Skeletal muscle cell (primary cell): Measurements from ENCODE around the gene GLRX.
"Not testable (repeated sequence)": the region's sequence is repeated elsewhere in the genome, so short reads cannot be mapped to it uniquely, and the experiment has no call there.

Experiments used
- DNase-seq: peaks from one replicate; pipeline ENCODE4 v3.0.0-alpha.2; 2010; ENCODE audit warnings: low read depth
- H3K4me3 ChIP-seq: 2 replicates; pipeline ENCODE4 v1.5.1; 2011; ENCODE audit warnings: low read depth, mild to moderate bottlenecking, control low read depth, low read length, moderate library complexity

The GLRX gene

DNA sequence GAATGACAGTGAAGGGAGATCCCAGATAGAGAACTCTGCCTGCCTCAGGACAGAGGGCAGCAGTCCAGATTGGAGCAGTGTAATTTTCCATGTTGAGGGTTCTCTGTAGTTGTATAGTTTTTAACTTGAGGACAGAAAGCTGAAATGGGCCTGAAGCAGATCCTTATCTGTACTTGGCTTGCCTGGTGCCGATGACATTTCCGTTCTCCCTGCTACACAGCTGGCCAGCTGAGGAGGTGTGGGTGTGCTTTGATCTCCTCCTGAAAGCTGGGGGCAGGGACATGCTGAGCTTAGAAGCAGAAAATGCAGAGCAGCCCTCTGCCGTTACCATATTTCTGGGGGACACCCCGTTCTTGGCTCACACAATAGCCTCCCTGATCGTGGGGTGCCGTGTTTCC, 10.5 kb downstream of the GLRX start:
- no peak for DNase-seq
- no peak overlapping the region for H3K4me3 ChIP-seq

DNA sequence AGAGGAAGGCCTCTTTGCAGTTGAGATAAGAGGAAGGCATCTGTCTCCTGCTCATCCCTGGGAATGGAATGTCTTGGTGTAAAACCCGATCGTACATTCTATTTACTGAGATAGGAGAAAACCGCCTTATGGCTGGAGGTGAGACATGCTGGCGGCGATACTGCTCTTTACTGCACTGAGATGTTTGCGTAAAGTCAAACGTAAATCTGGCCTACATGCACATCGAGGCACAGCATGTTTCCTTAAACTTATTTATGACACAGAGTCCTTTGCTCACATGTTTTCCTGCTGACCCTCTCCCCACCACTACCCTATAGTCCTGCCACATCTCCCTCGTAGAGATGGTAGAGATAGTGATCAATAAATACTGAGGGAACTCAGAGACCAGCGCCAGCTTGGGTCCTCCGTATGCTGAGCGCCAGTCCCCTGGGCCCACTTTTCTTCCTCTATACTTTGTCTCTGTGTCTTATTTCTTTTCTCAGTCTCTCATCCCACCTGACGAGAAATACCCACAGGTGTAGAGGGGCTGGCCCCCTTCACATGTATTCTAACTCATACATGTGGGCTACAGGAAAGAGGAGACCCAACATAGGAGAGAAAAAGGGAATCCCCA, 11.0 kb downstream of the GLRX start:
- not testable (repeated sequence) for DNase-seq, H3K4me3 ChIP-seq

DNA sequence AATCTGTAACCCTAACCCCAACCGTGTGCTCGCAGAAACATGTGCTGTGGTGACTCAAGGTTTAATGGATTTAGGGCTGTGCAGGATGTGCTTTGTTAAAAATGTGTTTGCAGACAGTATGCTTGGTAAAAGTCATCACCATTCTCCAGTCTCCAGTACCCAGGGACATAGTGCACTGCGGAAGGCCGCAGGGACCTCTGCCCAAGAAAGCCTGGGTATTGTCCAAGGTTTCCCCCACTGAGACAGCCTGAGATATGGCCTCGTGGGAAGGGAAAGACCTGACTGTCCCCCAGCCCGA, 11.5 kb downstream of the GLRX start:
- H3K4me3 ChIP-seq, DNase-seq: not testable (repeated sequence)

DNA sequence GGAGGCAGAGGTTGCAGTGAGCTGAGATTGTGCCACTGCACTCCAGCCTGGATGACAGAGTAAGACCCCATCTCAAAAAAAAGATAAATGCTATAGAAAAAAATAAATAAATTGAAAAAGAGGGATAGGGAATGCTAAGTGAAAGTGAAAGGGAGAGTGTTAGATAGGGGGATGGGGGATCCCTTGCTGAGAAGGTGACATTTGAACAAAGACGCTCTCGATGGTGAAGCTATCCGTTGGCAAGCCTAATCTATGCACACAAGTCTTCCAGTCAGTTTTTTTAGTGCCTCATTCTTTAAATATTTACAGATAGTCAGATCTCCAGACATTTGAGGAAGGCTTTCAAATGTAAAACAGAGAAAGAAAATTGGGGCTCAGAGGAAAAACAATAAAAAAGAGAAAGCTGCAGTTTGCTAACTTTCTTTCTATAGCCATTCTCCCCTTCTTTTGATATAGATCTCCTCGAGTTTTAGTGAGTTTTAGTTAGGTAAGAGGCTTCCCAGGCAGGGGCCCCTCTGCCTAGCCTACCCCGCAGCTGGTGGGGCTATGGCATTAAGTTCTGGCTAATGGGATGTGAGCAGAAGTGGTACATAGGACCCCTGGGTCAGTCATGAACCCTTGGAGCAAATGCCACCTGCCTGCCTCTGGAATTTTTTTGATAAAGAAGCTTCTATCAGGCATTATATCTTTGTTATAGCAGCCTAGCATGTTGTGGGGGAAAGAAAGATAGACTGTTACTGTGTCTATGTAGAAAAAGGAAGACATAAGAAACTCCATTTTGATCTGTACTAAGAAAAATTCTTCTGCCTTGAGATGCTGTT, 12.0 kb downstream of the GLRX start:
- DNase-seq = no peak
- no peak overlapping the region for H3K4me3 ChIP-seq

DNA sequence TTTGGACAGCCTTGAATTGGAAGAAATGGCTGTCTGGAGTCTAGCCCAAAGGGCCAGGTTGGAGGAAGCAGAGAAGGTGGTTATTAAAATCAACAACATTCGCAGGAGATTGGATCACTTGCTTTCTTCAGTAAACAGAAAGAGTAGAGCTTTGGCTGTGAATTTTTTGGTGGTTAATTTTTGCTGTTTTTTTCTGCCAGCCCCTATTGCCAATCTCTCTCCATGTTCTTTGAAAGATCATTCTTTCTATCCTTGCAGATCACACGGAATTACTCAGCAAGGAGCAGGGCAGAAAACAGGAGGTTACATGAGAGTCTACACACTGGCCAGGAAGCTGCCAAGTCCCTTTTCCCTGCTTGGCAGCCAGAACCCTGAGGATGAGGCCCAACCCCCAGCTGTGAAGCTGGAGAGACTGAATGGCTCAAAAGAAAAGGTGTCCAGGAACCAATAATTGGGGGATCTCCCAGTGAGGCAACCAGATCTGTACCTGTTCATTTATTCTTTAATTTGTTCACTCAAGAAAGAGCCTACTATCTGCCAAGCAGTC, 13.0 kb downstream of the GLRX start:
- no peak overlapping the region for H3K4me3 ChIP-seq
- DNase-seq = peak; percentile 61

DNA sequence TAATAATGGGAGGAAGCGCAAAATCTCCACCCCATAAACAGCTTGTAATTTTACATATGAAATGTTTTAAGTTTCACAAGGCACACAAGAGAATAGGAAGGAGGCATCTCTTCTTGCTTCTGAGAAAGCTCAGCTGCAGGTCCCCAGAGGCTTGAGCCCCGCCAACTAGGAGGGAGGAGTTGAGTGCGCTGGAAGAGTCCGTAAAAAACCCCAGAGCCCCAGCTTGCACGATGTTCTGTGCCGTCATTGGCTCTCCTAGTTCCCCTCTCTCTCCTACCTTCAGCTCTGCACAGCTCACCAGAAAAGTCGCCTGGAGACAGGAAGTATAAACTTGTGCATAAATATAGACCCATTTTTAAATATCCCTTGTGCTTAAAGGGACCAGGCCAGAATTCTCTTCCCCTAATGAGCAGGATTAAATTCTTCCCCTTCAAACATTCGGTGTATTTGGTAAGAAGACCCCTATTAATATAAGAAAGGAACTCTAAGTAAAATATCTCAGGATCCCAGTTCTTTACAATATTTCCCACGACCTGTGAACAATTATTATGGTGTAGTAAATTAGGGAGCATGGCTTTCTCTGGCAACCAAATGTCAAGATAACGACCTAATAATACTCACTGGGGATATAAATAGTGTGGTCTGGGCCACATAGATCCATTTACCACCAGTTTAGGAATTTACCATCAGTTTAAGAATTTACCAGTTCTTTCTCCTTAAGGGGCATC, 13.7 kb downstream of the GLRX start:
- DNase-seq = peak; percentile 91
- H3K4me3 ChIP-seq = no peak overlapping the region

DNA sequence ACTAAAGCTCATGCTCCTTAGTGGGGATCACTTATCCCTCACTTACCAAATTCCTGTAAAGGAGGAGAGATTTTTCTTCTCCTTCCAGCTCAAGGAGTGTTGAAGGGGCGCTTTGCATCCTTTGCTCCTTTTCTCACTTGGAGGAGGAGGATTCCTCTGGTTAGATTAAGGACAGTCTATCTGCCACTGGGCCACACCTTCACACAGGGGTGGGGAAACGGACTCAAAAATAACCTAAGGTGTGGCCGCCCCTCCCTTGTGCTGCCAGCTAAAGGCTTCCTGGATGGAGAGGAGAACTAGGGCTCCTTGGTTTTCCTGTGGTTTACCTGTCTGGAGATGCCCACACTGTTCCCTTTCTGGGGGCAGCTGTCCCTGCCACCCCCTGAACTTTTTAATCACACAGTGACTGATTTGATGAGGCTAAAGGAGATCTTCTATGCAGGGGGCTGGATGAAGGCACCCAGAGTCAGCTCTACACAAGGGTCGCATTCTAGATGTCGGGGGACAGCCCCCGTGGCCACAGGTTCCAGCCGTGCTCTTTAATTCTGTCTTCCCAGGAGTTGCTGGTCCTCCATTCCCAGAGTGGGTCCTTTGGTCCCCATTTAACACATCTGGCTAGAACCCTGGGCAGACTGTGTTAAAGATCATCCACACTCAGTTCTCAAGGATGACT, 14.4 kb downstream of the GLRX start:
- H3K4me3 ChIP-seq = no peak overlapping the region
- DNase-seq = no peak

DNA sequence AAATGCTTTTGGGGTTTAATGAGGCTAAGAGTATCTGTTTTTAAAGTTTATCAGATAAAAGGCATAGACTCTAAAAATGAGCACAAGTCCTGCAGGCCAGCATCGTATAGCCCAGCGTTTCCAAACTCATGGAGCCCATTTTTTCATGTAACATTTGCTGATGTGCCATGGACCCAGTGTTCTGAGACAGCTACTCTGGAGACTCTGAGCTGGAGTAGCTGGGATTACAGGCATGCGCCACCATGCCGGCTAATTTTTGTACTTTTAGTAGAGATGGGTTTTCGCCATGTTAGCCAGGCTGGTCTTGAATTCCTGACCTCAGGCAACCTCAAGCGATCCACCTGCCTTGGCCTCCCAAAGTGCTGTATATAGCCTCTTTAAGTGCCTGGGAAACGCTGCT, 15.8 kb downstream of the GLRX start:
- no peak overlapping the region for H3K4me3 ChIP-seq
- DNase-seq = no peak

DNA sequence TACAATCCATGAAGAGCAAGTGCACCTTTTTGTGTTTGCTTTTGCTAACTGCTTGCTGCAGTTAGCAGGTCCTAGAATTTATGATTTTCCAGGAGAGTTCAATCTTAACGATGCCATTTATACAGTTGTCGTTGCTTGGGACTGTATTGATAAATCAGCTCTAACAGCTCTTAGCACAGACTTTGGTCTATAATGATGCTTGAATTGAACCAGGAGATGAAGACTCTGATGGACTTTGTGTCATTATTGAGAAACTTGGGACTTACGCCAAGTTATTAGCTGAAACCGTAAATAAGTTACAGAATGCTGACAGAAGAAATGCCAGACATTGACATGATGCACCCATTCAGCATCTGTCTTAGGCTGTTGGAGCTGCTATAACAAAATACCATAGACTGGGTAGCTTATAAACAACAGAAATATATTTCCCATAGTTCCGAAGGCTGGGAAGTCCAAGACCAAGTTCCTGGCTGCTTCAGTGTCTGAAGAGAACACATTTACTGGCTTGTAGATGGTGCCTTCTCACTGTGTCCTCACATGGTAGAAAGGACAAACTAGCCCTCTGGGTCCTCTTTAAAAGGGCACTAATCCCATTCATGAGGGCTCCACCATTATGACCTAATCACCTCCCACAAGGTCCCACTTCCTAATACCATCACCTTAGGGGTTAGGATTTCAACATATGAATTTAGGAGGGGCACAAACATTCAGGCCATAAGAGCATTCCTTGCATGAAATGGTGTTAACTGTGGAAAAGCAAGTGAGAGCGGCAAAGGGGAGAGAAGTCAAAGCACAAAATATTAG, 17.6 kb downstream of the GLRX start:
- DNase-seq = no peak
- H3K4me3 ChIP-seq = no peak overlapping the region

DNA sequence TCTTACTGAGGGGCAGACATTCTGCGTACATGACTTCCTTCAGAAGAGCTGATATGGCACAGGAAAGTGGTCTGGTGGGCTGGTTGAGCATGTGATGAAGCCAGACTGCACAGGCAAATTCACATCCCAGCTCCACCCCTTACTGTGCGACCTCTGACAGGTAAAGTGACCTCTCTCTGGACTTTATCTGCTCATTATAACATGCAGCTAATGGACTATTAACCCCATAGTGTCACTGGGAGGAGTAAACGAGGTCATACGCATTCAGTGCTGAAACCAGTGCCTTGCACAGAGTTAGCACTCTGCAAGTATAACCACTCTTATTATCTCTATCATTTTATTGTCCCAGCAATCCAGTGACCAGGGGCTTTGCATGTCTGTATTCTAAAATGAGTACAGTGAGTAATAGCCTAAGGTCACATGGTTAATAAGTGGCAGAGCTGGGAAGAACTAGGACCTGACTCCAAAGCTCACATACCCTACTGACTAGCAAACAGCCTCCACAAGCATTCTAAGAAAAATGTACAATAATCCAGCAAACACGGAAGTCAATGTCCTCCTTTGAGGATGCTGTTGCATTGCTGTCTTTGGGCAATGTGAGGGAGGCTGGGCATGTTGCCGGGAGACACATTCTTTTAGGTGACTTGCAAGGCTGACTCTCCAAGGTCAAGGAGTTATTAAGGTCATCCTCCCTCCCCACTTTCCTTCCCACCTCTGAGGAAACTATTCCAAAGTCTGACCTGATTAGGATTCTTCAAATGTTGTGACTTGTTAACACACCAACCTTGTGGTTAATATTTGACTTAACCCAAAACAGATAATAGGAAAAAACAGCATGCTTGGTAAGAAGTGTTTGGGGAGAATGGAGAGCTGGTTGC, 19.0 kb downstream of the GLRX start:
- no peak for DNase-seq
- no peak overlapping the region for H3K4me3 ChIP-seq

DNA sequence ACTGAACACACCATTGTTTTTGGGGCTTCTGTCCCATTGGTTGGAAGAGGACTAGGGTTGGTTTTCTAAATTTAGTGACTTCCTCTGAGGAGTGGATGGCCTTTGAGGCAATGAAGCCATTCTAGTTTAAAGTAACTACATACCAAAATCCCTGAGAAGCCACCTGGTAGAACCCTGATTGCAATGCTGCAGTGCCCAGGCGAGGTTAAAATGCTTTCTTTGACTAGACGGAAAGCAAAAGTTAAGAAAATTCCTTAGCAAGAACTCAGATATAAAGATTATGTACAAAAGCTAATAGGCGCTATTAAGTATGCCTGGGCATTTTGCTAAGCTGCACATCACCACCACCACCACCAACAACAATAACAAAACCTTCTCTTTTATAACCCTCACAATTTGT, 20.6 kb downstream of the GLRX start:
- H3K4me3 ChIP-seq = no peak overlapping the region
- no peak for DNase-seq

DNA sequence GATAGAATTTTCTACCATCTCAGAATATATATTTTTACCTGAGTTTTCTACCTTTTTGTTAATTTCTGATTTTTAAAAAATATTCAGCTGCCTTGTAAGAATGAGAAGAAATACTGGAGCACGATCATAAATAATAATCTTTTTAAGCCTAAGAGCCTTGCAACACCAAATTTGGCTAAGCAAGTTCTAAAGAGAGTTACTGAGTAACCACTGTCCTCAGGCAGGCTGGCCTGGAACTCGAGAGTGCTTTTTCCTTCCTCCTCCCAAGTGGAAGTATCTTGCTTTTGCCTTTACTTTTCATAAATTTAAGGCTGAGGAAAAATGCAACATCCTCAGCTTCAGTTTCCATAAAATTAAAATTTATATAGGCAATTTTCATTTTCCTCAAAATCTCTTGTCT, 21.0 kb downstream of the GLRX start:
- H3K4me3 ChIP-seq = no peak overlapping the region
- DNase-seq = no peak

DNA sequence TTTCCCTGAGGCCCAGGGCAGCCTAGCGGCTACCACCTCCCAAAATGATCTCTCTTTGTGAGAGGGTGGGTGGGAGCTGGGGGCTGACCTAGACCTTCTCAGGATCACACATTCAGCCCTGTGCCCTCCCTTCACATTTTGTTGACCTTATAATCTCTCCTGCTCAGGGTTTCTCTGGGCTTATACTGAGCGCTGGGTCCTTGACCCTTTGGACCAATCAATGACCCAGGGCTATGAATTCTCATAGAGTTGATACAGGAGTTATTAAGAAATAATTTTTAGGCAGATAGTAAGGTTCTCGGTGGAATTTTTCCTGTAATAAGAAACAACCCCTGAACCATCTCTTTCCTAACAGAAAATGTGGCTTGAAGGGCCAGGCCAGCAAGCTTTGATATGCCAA, 22.0 kb downstream of the GLRX start:
- DNase-seq = no peak
- H3K4me3 ChIP-seq = no peak overlapping the region

DNA sequence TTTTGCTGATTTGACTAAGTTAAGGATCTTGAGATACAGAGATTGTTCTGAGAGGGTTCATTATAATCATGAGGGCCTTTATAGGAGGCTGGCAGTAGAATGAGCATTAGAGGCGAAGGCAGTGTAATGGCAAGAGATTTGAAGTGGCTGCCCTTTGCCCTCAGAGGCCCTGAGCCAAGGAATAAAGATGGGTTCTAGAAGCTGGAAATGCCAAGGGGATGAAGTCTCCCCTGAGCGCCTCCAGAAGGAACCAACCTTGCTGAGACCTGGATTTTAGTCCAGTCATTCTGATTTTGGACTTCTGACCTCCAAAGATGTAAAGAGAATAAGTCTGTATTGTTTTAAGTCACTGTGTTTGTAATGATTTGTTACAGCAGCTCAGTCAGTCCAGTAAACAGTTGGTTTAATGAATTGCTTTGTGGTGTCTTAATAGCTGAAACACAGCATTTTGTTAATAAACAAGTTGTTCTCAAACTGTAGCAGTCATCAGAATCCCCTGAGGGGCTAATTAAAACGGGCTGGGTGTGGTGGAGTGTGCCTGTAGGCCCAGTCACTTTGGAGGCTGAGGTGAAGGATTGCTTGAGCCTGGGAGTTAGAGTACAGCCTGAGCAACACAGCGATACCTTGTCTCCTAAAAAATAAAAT, 23.2 kb downstream of the GLRX start:
- H3K4me3 ChIP-seq = no peak overlapping the region
- no peak for DNase-seq

DNA sequence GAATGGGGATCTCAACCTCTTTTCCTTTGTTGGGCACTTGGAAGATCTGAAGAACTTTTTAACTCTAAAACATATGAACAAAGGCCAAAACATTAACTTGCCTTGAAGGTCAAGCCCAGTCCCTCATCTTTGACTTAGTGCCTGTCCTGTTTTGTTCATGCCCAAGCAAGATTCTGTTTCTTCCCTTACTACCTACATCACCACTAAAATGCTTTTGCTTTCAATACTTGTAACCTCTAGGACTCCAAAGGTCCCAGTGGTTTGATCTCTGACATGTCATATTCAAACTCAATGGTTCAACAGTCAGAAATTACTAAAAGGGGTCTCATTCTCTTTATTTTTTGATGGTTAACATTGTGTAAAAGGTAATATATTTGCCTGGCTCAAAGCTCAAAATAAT, 24.0 kb downstream of the GLRX start:
- no peak overlapping the region for H3K4me3 ChIP-seq
- no peak for DNase-seq

DNA sequence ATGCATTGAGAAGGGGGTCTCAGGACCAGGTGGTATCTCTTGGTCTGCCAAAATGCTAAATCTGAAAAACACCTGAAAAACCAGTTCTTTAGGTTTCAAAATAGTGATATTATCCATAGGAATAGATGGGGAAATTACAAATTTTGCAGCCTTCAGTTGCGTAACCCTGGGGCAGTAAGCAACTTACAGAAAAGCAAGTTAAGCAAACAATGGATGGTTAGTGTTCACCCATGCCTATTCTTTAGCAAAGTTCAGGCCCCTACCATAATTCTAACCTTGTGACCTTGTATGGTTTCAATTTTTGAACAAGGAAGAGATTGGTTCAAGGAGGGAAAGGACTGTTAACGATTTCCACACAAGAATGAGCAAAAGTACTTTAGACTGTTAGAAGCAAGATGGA, 24.5 kb downstream of the GLRX start:
- no peak overlapping the region for H3K4me3 ChIP-seq
- no peak for DNase-seq

DNA sequence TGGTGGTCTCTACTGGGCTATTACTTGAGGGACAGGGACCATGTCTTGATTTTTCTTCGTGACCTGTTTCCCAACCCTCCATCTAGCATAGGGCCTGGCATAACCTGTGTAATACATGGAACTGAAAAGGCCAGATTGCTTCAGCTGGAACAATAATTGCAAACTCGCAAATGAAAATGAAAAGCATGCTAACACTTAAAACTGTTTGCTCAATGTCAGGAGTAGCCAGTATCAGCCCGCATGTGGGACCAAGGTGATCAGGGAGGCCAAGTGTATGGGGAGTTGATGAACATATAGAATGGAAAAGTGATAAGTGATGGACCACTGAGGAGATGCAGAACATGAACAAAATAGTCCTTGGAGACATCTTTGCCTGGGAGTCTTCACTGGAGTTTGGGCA, 25.2 kb downstream of the GLRX start:
- DNase-seq = no peak
- no peak overlapping the region for H3K4me3 ChIP-seq

DNA sequence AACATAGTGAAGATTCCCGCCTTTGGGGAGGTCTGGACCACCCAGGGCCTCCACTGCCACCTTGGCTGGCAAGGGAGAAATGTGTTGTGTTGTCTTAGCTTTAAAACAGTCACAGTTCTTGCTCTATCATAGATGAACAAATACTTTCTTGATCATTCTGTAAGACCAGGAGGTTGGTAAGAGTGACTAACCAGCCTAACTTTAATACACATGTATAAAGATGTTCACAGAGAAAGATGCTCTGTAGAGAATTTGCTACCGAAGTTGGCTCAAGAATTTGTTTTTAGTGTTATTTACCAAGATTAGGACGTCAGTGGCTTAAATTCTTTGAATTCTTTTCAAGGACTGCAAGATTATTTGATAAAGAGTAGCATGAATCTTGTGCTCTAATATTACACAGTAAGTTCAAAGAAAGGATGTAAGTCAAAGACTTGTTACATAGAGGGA, 28.4 kb downstream of the GLRX start:
- DNase-seq = no peak

More for the DNA sequence above, 28.4 kb downstream of the GLRX start:
- no peak overlapping the region for H3K4me3 ChIP-seq
